ENCODE measurements around the gene DPCD. TPM values are rescaled to one million over a fixed set of nuclear protein-coding genes. Genes with fewer than 3 reads are reported as not detected.

The DPCD gene
- total RNA-seq (1 to 10 TPM in 1 of 2 experiments, under 1 TPM in 1; 0.75 to 1.4 TPM), polyA plus RNA-seq (1 to 10 TPM; 1.3 to 3.0 (median 2.4) TPM), total RNA-seq (0.49 to 5.1 (median 1.4) reads per million in 6 experiments)

DNA sequence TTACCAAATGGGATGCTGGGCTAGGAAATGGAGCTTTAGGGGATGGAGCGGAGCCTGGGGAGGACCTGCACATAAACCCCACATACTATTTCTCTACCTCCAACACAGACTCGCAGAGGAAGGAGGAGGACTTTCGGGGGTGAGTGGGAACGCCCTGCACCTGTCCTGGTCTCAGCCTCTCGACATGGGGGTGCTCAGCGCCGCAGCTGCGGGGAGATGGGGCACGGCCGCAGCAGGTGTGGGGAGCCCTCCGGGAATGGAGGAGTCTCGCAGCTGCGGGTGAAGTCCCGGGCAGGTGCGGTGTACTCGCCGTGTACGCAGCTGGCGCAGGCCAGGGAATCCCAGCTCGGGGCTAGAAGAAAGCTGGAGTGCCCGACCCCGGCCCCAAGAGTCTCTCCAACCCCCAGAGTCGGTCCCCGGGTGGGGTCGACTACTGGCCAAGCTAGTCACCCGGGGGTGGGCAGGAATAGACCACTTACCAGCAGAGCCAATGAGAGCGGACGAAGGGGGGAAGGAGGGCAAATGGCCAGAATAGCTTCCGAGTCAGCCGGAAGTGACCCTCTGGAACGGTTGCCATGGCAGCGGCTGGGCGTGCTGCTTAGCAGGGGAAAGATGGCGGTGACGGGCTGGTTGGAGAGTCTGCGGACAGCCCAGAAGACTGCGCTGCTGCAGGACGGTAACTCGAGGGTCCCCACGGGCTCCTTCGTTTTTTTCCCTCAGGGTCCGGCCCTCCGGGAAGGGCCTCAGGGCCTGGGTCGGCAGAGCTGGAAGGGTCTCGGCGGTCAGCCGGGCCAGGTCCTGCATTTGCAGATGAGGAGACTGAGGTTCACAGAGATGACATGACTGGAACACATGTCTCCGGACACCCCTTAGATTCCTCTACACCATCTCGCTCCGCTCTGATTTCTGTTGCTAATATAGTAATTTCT, at the start of gene DPCD, which contains the start of gene POLL:
TSS of gene DPCD (plus strand) at position 597 of the 929 bp plus-strand sequence. CDS start at position 613, 16 bp downstream.
TSS of gene POLL (minus strand) at position 533 of the 929 bp plus-strand sequence. CDS start 897 bp downstream, outside the sequence.
- peak within 1 kb of the TSS; percentile 78 to 95 (median 92) for H3K27ac Mint-ChIP-seq
- POLR2A ChIA-PET = interaction anchor here (0.8 to 1.2 kb wide), 3 partner anchors 18 to 590 kb away, joined by 3 to 6 read pairs (median 3); no protein-coding TSS in a partner anchor
- ATAC-seq (peak; percentile 92), DNase-seq (peak; percentile 80 to 95 (median 87))
- peaks cover 0 to 16% (median 0%) of the 10 kb centered on the region in 3 donors for H3K36me3 Mint-ChIP-seq
- peaks cover 0 to 1% (median 0%) of the 10 kb centered on the region in 5 donors for H3K27me3 Mint-ChIP-seq
- H3K4me3 Mint-ChIP-seq = peak within 1 kb of the TSS; percentile 90 to 97 (median 94)
- H3K4me1 Mint-ChIP-seq = peaks cover 11 to 30% (median 30%) of the 10 kb centered on the region in 4 donors
- H3K9me3 Mint-ChIP-seq = no peaks in the 10 kb centered on the region

DNA sequence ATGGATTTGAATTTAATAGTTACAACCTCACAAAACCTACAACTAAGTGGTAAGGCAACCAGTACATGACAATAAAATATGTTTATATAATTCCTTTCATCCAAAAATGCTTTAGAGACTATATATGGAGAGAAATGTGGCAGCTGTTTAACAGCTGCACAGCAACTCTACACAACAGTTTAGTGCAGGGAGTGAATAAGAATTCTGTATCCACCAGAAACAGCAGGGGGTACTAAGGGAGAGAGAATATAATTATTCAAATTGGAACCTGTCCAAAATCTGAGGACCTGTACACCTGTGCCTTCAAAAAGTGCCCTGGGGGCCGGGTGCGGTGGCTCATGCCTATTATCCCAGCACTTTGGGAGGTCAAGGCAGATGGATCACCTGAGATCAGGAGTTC, 49.7 kb upstream of the DPCD start:
- POLR2A ChIA-PET = no interaction called here
- ATAC-seq (no peak), DNase-seq (no peak)
- Mint-ChIP-seq H3K27me3 (no peaks in the 10 kb centered on the region), H3K4me1 (no peaks in the 10 kb centered on the region), H3K27ac (peak overlapping the region in 1 of 10 donors; percentile 87), H3K9me3 (no peaks in the 10 kb centered on the region), H3K36me3 (peaks cover 0 to 77% (median 18%) of the 10 kb centered on the region in 3 donors), H3K4me3 (no peak overlapping the region)

DNA sequence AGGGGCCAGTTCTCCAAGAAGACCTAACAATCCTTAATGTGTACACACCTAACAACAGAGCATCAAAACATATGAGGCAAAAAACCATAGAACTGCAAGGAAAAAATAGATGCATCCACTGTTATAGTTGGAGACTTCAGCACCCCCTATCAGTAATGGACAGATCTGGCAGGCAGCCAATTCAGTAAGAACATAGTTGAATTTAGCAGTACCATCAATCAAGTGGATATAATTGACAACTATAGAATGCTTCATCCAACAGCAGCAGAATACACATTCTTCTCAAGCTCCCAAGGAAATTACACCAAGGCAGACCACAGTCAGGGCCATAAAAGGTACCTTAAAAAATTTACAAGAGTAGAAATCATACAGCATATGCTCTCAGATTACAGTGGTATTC, 42.2 kb upstream of the DPCD start:
- POLR2A ChIA-PET = interaction anchor here (0.5 kb wide), 1 partner anchor 37 kb away, joined by 5 read pairs; no protein-coding TSS in a partner anchor
- no peaks in the 10 kb centered on the region for H3K27me3 Mint-ChIP-seq

DNA sequence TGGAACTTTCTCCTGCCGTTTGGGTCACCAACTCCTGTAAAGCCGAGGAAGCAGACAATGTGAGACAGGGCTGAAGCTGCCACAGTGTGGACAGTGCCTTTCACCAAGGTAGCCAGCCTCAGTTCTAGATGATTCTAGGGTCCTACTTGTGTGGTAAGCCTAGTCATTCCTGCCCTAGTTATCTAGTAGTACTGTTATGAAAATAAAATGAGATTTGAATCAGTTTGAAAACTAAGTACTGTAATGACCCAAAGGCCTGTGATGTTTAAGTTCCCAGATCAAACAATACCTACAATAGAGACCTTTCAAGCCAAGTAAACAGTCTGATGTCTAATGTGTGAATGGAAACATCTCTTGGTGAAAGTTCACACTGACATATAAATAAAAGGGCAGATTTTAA, 37.2 kb upstream of the DPCD start:
- H3K36me3 Mint-ChIP-seq = peaks cover 11 to 51% (median 18%) of the 10 kb centered on the region in 3 donors
- no peak for DNase-seq
- H3K4me1 Mint-ChIP-seq = peaks cover 0 to 4% (median 0%) of the 10 kb centered on the region in 4 donors
- ATAC-seq = no peak
- no peaks in the 10 kb centered on the region for H3K9me3 Mint-ChIP-seq
- no peak overlapping the region for H3K4me3 Mint-ChIP-seq
- no peaks in the 10 kb centered on the region for H3K27me3 Mint-ChIP-seq
- H3K27ac Mint-ChIP-seq = no peak overlapping the region
- POLR2A ChIA-PET = no interaction called here

More for the DNA sequence above, 42.2 kb upstream of the DPCD start:
- ATAC-seq (no peak), DNase-seq (no peak)
- H3K4me3 Mint-ChIP-seq = no peak overlapping the region
- no peaks in the 10 kb centered on the region for H3K9me3 Mint-ChIP-seq
- no peak overlapping the region for H3K27ac Mint-ChIP-seq
- no peaks in the 10 kb centered on the region for H3K4me1 Mint-ChIP-seq
- peaks cover 8 to 44% (median 10%) of the 10 kb centered on the region in 3 donors for H3K36me3 Mint-ChIP-seq

DNA sequence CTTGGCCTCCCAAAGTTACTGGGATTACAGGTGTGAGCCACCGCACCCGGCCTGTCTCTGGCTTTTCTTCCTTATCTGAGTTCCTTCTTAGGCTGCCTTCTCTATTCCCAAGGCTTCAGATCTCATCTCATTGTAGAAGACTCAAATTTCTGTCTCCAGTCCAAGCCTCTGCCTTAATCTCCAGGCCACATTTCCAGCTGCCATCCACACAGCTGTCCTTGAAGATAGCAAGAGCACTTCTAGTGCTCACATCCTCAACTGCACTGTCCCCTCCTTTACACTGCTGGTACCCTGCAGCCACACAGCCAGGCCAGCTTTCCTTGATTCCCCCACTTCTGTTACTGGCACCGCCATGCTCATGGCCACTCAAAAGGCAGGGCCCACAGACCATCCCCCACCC, 35.7 kb upstream of the DPCD start:
- POLR2A ChIA-PET = no interaction called here
- no peaks in the 10 kb centered on the region for H3K27me3 Mint-ChIP-seq
- no peak for ATAC-seq
- H3K9me3 Mint-ChIP-seq = no peaks in the 10 kb centered on the region
- no peak overlapping the region for H3K4me3 Mint-ChIP-seq
- peaks cover 9 to 49% (median 20%) of the 10 kb centered on the region in 3 donors for H3K36me3 Mint-ChIP-seq
- peaks cover 0 to 4% (median under 1%) of the 10 kb centered on the region in 4 donors for H3K4me1 Mint-ChIP-seq
- DNase-seq = no peak
- peak overlapping the region in 1 of 10 donors; percentile 6 for H3K27ac Mint-ChIP-seq

DNA sequence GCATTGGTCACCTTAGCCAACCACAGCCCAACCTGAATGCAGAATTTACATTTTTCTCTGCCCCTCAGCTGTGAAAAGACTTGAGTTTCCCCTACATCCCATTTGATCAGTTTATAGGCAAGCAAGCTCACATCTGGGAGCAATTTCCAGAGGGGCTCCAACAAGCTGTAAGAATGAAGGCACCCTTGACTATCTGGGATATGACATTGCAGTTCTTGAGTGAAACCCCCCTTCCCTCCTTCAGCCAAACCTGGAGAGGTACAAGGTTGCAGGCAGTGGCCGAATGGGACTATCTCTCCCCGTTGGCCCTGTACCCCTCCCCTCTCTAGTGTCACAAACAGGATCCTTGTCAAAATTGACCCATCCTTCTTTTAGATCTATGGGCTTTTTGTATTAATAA, 30.6 kb upstream of the DPCD start:
- H3K4me3 Mint-ChIP-seq = peak overlapping the region in 1 of 10 donors; percentile 51
- ATAC-seq = no peak
- H3K4me1 Mint-ChIP-seq = peaks cover 13 to 26% (median 21%) of the 10 kb centered on the region in 4 donors

DNA sequence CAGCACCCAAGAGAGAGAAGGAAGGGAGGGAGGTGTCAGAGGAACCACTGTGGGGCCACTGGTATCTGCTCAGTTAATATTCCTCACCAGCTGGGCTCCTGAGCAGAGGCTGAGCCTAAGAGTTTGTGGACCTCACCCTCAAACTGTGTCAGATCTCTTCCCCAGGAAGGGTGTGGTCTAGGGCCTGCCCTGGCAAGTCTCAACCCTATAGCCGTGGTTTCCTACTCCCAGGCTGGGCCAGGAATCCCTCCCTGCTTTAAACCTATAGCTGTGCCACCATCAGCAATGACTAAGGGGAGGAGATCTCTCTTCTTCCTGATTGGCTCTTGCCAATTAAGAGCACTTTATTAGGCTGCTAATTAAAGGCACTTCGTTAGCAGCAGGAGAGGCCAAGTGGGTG, 29.9 kb upstream of the DPCD start:
- H3K4me1 Mint-ChIP-seq = peaks cover 13 to 22% (median 21%) of the 10 kb centered on the region in 4 donors
- H3K4me3 Mint-ChIP-seq = no peak overlapping the region
- H3K27me3 Mint-ChIP-seq = peaks cover 0 to 8% (median 0%) of the 10 kb centered on the region in 5 donors
- peak overlapping the region in 1 of 10 donors; percentile 65 for H3K27ac Mint-ChIP-seq
- H3K36me3 Mint-ChIP-seq = peaks cover 0 to 18% (median 10%) of the 10 kb centered on the region in 3 donors
- DNase-seq (no peak), ATAC-seq (peak; percentile 60)
- POLR2A ChIA-PET = no interaction called here
- no peaks in the 10 kb centered on the region for H3K9me3 Mint-ChIP-seq

More for the DNA sequence above, 30.6 kb upstream of the DPCD start:
- POLR2A ChIA-PET = no interaction called here
- Mint-ChIP-seq H3K27ac (peak overlapping the region in 1 of 10 donors; percentile 2), H3K36me3 (peaks cover 5 to 25% (median 15%) of the 10 kb centered on the region in 3 donors), H3K9me3 (no peaks in the 10 kb centered on the region), H3K27me3 (peaks cover 0 to 5% (median 0%) of the 10 kb centered on the region in 5 donors)
- DNase-seq = no peak

DNA sequence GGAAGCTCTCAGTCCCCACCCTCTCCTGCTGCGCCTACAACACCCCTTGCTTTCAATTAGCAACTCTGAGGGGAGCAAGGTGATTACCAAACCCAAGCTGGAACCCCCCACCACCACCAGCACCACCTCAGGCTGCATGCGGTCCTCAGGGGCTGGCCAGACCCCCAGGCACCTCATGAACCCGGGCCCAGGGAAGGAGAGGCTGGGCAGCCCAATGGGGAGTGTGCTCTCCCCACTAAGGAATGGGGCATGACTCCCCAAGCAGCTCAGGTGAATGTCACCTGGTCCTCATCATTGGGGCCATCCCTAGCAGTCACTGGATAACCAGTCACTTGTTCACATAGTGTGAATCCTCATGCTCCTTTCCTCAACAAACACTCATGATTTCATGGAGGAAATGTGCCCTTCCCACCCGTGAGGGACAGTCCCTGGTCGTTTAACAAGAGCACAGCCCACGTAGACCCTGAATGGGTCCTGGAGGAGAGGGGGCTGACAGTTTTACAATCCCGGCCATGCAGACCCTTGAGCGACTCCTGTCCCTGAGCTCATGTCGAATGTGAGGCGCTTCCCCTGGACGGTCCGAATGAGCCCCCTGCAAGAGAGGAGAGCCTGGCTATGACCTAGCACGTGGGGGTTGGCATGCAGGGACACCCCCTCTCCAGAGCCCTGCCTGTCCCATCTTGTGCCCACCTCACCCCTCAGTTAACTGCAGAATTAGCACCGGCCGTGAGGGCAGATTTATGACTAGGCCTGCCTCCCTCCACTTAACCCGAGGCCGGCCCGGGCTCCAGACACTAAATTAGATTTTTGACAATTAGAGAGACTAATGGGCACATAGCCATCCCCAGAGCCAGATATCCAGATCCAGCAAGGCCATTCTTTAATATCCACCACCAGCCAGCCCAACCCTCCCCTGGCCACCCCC, 29.2 kb upstream of the DPCD start:
- peaks cover under 1 to 13% (median 3%) of the 10 kb centered on the region in 5 donors for H3K27me3 Mint-ChIP-seq
- POLR2A ChIA-PET = no interaction called here
- DNase-seq (no peak), ATAC-seq (no peak)
- peaks cover 13 to 22% (median 21%) of the 10 kb centered on the region in 4 donors for H3K4me1 Mint-ChIP-seq
- H3K27ac Mint-ChIP-seq = peak overlapping the region in 1 of 10 donors; percentile 69
- peaks cover 0 to 11% (median 5%) of the 10 kb centered on the region in 3 donors for H3K36me3 Mint-ChIP-seq
- H3K4me3 Mint-ChIP-seq = peak overlapping the region in 2 of 10 donors; percentile 56 to 65
- H3K9me3 Mint-ChIP-seq = no peaks in the 10 kb centered on the region

DNA sequence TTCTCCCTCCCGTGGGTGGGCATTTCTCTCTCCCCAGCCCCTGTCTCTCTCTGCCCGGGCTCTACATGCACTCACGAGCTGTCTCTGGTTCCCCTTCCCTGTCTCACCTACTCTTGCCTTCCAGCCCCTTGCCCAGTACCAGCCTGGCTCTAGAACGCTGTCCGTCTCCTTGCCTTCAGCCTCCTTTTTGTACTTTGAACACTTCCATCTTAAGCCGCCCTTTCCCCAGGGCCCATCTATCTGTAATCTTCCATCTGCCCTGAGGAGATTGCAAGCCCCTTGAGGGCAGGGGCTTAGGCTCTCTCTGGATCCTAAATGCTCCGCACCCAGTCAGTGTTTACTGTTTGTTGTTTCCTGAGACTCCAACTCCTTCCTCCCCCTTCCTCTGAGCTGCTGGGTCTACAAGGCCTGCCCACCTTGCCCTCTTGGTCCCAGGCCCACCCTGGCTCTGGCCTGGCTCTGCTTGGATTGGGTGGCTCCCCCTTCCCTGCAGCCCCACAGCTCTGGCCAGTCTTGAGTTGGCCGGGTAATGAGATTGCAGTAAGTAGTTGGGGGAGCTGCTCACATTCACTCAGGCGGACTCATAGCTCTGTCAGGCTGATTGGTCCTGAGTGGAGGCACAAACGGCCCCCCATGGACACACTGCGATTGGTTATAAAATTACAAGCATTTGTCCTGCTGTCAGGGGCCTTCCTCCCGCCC, 28.4 kb upstream of the DPCD start:
- Mint-ChIP-seq H3K4me3 (peak overlapping the region in 3 of 10 donors; percentile 24 to 65 (median 37)), H3K9me3 (no peaks in the 10 kb centered on the region), H3K27ac (peak overlapping the region in 2 of 10 donors; percentile 27 to 78), H3K27me3 (peaks cover 5 to 17% (median 6%) of the 10 kb centered on the region in 5 donors), H3K36me3 (peaks cover 0 to 6% (median 2%) of the 10 kb centered on the region in 3 donors), H3K4me1 (peaks cover 13 to 22% (median 21%) of the 10 kb centered on the region in 4 donors)
- no peak for DNase-seq
- POLR2A ChIA-PET = no interaction called here
- ATAC-seq = no peak

DNA sequence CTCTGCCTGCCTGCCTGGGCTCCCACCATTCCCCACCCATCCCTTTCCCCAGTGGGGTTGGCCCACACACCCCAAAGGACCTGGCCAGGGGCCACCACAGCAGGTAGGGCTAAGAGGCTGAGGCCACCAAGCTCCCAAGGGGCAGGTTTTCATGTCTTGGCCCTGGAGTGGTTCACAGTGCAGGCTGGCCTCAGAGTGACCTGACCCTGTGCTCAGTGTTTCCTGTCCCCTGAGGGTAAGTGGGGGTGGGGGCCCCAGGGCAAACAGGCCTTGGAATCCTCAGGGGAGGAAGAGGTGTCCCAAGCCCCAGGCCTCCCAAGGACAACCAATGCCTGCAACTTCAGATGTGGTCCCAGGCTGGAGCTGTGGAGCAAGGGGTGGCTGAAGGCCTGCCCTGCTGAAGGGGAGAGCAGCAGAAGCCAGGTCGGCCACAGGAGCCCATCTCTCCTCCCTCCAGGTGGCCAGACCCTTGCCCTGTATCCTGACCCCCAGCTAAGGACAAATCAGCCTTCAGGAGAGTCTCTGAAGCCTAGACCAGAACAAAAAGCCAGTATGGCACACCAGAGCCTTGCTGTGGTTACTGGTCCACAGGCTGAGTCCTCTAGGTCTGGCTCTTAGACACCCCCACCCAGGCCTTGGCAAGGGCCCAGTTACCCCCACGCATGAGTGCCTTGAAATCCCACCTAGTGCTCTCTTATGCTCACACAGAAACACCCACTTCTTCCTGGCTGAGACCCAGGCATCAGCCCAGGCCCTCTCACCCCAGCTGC, 27.6 kb upstream of the DPCD start:
- Mint-ChIP-seq H3K36me3 (peaks cover 0 to 2% (median under 1%) of the 10 kb centered on the region in 3 donors), H3K27ac (peak overlapping the region in 1 of 10 donors; percentile 57), H3K4me1 (peaks cover 13 to 22% (median 21%) of the 10 kb centered on the region in 4 donors), H3K27me3 (peaks cover 11 to 25% (median 13%) of the 10 kb centered on the region in 5 donors), H3K4me3 (no peak overlapping the region), H3K9me3 (no peaks in the 10 kb centered on the region)
- POLR2A ChIA-PET = no interaction called here
- ATAC-seq (no peak), DNase-seq (no peak)
